ENCODE results near the gene INSM1. TPM values are rescaled to one million over a fixed set of nuclear protein-coding genes. Genes with fewer than 3 reads are reported as not detected.

INSM1 gene
- 0.02 TPM in 1 of 5 replicates, not detected in the others for total RNA-seq (2022; extraction: Qiagen RNA extraction)

GRCh38 chr20:20367575-20368417, at the start of gene INSM1:
TSS of gene INSM1 (plus strand) at chr20:20368104. CDS start at chr20:20368268, 164 bp downstream.

